Measurements from ENCODE around the gene PPP1R9B.
A peak's percentile ranks its signal among the peaks of the same experiment; 100 is the strongest.

The PPP1R9B gene

DNA sequence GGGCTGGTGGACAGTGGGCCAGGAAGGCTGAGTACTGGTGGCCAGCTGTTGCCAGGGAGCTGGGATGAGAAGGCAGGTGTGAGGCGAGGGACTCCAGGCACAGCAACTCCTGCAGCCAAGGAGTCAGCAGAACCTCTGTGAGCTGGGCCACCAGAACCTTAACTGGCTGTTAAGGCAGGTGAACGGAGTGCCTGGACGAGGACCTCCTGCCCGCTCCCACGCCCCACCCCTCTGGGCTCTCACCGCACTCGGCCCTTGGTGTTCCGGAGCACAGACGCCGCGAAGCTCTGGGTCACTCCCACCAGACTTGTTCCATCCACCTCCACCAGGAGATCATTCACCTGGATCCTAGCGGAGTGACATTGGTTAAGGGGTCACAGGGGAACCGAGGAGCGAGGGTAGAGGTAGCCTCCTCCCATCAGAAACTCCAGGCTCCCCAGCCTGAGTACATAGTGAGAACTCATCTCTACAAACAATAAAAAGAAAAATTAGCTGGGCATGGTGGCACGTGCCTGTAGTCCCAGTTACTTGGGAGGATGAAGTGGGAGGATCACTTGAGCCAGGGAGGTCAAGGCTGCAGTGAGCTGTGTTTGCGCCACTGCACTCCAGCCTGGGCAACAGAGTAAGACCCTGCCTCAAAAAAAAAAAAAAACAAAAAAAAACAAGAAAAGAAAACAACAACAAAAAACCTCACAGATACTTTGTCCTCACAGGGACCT, 9.3 kb downstream of the PPP1R9B start:
- no peak for DNase-seq (ENCODE audit: low read depth)

DNA sequence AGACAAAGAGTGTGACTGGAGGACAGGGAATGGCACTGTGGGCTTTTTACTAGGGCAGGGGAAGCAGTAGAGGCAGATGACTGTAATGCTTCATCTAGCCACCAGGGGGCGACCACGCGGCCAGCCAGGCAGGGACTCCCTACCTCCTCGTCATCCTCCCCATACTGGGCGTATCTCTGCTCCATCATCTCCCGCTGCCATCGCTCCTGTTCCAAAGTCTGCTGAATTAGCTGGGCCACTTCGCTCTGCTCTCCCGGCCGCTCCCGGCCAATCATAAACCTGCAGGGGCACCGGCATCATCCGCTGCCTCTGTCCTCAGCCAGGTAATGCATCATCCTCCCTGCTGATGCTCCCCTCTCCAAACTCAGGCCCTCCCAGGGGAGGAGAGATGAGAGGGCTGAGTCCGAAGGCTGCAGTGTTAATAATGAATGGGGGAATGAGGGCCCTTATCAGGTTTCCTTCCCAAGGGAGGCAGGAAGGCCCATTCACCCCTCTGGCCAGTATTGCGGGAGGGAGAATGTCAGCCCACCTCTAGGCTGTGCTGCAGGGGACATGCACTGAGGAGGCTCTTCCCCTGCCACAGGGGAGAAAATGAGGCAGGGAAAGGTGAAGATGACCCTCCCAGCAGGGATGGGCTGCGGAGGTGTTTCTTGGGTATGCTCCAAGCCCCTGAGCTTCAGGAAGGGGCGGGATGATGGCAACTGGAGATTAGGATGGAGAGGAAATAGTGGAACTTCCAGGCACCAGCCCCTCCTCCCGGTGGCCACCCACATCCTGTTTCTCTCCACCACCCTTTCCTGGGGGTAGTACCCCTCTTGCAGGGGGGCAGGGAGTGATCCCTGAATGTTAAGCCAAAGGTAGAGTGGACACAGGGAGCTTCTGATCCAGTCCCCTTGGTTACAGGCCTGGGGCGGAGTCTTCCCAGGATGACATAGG, 10.3 kb downstream of the PPP1R9B start:
- DNase-seq (ENCODE audit: low read depth), result peak; percentile 50

DNA sequence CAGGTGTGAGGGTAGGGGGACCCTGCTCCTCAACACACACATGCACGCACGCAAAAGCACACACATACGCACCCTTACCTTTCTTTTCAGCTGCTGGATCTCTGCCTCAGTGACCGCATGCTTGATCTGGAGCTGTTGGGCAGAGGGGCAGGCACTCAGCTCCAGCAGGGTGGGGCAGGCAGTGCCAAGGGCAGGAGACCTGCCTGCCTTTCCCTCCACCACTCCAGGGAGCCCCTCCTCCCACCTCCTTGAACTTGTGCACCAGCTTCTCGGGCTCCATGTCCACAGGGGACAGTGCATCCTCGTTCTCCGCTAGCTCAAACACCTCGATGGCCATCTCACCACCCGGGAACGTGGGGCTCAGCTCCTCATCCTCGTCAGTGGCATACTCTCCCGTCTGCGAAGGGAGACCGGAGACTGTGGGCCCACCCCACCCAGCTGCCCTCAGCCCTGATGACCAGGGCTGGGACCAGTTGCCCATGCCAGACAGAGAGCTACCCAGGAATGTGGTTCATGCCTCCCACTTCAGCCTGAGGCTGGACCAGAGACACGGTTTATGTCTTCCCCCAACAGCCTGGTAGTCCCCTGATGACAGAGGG, 11.2 kb downstream of the PPP1R9B start:
- DNase-seq (ENCODE audit: low read depth), result no peak

DNA sequence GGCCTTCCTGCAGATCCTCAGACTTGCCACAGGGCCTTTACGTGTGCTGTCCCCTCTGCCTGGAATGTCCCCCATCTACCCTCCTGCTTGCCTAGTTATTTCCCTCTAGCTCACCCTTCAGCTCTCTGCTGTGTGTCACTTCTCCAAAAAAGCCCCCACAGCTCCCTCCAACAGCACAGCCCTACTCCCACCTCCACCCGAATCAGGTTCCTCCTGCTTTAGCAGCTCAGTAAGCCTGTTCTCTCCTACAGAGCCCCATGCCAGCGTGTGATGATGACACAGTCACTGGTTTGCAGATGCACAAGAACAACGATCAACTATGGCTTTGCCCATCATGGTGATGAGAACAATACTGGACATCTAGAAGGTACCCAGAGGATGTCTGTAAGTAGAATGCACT, 13.4 kb downstream of the PPP1R9B start:
- DNase-seq (ENCODE audit: low read depth), result no peak

DNA sequence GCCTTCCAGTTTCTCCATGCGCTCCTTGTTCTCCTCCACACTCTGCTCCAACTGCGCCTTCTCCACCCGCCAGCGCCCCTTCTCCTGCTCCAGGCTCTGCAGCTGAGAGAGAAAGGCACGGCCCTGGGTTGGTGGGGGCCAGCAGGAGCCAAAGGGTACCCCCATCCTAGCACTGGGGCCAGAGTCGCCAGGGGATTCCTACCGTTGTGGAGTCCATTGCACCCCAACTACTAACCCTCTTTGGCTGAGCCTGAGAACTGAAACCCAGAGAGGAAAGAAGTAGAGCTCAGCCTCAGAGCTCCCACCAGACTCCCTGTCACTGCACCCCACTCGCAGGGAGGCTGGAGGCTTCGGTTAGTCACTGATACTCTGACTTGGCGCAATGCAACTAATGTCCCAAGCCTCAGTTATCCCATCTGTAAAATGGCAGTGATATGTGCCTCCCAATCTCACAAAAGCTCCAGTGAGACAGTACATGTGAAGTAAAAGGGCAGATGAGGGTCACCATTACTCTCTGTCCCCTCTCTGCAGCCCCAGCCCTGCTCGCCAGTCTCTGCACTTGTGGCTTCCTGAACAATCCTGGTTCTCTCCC, 14.3 kb downstream of the PPP1R9B start:
- no peak for DNase-seq (ENCODE audit: low read depth)

DNA sequence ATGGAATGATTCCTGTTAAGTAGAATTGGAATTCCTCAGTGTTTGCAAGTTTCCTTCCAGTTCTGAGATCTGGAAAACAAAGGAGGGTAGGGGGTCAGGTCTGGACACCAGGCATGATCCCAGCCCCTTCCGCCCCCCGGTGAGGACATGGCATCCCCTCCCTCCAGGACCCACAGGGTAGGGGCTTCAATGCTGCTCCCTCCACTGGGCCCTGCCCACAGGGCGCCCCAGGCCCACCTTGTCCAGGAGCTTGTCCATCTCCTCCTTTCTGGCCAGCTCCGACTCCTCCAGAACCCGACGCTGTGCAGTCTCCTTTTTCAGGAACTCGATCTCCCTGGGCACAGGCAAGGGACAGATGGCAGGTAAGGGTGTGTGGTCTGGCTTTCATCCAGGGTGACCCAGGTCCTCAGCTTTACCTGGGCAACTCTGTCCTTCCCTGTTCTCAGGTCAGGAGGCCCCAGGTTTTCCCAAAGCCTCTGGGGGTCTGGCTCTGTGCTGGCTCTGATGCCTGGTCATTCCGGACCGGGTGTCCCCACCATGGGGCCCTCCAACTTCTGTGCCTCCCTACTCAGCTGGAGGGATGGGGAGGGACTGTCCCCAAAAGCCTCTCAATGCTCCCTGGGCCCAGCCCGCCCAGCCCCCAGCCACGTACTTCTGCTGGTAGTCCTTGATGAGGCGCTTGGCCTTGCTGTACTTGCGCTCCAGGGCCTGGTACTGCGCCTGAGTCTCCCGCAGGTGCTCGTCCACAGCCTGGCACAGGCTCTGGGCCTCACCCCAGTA, 15.0 kb downstream of the PPP1R9B start:
- no peak for DNase-seq (ENCODE audit: low read depth)

DNA sequence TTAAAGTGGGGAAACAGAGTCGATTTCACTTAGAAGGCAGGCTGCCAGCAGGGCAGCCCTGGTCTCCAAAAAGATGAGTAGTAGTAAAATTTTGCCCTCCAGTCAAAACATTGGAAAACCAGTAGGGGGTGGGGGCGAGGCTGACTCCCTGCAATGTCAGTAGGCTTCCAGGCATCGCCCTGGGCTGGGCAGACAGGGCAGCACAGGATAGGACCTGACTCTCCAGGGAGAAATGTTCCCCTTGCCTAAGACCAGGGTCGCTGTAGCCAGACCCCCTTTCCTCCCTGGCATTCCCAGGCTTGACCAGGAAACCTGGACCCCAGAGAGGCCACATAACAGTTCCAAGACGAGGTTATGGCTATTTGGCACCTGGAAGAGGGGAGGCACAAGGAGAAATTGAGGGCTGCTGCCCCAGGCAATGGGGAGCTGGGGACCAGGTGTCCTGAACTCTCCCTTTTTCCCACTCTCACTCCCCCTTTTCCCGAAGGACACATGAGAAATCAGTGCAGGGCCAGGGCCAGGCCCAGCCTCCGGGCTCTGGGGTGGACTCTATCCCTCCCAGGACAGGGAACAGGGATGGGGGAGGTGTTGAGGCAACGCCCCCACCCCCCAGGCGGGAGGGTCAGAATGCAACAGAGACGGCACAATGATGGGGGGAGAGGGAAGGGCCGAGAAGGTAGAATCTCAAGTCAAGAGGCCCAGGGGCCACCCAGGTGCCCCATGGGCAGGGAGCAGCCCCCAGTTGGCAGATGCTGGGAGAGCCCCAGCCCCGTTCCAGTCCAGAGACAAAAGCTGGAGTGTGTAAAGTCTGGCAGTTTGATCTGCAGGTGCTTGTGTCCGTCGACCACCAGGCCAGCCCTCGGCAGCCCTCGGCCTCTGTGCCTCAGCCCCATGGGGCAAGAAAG, 16.0 kb downstream of the PPP1R9B start:
- no peak for DNase-seq (ENCODE audit: low read depth)

DNA sequence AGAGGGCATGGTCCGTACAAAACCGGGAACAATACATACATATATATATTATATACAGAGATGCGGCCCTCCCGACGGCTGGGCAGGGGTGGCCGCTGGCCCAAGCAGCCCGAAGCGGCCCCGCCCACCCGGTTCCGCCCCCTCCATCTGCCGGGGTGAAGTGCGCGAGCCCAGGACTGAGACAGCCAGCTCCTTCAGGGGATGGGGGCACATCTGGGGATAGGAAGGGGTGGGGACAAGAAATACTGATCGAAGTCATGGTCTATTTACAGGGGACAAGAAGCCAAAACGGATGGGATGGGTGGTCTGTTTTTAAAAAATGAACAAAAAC, 16.7 kb downstream of the PPP1R9B start:
- DNase-seq (ENCODE audit: low read depth), result no peak

DNA sequence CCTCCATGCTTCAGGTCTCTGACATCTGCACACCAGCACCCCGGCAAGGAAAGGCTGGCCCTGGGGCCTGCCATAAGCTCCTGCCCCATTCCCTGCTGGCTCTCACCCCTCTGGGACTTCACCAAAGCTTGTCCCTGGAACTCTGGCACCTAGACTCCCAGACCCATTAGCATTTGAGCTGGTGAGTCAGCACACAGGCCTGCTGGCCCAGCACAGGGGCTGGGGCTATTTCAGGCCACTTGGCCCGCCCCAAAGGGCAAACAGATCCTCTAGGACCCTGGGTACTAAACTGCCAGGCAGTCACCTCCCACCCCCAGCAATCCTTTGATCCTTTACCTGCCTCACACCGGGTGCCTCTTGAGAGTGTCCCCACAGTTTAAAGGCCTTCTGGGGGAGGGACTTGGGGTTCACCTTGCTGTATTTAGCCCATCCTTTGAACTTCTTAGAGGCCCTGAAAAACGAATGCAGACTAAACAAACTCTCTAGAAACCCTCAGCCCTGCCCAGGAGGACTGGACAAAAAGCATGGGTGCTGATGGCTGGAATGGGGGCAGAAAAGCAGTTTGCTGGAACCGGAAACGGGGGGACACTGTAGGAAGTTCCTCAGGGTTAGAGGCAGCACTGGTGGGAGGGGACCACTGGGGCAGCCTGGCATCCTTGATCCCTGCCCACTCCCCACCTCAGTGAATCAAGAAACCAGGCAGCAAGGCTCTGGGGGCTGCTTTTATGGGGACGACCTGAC, 17.3 kb downstream of the PPP1R9B start:
- DNase-seq (ENCODE audit: low read depth), result no peak

DNA sequence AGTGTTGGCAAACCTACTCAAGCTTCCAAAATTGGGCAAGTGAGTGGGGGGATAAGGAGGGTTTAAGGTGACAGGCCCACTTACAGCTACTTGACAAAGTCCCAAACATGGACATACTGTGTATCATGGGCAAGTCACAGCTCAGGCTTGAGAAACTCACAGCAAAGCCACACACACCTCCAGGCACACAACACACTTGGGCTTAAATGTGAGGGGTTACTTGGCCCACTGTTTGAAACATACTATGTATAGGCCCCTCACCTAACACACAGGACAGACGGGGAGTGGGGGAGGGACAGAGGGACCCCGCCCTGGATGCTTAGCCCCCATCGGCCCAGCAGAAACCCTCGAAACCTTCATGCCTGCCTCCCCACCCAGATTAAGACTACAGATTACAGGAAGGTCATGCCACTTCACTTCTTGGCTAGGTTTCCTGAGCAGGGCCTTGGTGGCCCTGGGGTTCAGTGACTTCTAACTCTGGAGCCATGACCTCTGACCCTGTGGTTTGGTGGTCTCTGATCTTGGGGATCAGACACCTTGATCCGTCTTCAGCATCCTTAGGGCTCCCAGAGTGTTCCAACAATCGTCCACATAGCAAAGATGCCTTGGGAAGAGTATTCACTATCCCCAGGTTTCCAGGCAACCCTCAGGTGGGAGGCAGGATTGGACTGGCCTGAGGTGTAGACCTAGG, 18.2 kb downstream of the PPP1R9B start:
- no peak for DNase-seq (ENCODE audit: low read depth)

DNA sequence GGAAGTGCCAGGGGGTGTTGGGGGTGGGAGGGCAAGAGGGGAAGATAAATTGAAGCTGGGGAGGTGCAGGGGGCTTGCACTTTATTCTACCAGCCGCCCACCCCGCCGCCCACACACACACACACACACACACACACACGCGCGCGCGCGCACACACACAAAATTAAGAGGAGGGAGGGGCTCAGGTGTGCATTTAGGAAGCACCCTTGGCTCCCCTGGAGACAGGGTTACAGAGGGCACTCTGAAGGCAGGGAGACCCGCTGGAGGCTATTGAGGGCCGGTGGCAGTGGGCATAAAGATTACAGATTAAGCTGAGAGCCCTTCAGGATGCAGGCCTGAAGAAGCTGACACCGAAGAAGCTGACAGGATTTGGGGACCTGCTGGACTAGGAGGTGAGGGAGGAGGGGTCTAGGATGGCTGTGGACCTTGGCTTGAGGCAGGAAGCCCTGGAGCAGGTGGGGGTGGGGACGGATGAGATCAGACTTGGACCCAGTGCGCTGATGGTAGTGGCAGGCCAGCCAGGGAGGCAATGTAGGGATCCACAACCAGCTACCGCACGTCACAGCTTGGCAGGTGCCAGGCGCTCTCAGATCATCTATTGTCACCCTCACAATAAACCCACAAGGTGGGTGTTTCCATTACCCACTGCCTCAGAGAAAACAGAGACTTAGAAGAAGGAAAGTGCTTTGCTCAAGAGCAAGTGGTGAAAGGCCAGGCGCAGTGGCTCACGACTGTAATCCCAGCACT, 19.7 kb downstream of the PPP1R9B start:
- no peak for DNase-seq (ENCODE audit: low read depth)

DNA sequence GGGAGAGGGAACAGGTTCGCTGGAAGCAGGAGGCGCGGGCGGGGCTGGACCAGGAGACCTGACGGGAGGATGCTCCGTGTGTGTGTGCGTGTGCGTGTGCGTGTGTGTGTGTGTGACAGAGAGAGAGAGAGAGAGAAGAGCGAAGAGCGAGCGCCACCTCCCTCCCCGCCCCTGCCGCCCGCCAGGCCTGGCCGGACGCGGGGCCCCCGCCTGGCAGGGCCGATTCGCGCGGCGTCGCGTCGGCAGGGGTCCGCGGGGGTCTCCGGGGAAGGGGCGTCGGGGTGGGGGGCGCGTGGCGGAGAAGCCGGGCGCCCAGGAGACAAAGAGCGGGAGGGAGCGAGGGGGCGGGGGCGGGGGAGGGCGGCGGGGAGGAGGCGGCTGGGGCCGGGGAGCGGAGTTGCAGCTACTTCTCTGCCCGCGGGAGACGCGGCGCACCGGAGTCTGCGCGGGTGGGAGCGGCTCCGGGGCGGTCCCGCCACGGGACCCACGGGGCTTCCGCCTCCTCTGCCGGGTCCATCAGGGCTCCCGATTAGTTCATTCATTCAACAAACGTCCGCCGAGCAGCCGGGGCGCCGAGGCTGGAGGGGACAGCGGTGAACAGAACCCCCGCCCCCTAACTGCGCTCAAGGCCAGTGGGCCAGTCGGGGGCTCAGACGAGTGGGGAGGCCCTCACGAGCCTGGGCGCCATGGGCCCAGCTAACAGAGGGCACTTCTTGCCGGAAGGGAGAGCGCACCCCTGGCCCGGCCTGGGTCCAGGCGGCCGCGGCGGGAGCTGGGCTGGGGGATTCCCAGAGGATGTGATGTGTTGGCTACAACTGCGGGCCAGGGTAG, 20.5 kb downstream of the PPP1R9B start, which contains the start of gene SAMD14:
SAMD14 (minus strand) TSS at position 433 of the 831 bp plus-strand sequence. CDS start 5,201 bp downstream, outside the sequence.
- DNase-seq (ENCODE audit: low read depth), result no peak

DNA sequence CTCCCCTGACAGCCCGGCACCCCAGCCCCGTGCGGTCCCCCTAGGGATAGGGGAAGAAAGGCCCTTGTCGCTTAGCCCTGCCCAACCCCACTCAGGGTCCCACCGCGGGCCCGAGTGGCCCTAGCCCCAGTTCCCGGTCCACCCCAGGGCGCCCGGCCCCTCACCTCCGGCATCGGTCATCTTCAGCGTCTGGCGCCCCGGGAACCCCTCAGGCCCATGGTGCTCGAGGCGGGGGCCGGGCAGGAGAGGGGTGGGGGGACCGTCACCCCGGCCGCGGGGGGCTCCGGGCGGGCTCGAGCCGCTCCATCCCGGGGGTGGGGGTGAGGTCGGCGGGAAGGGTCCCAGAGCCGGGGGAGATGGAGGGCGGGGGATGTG, 21.1 kb downstream of the PPP1R9B start:
- DNase-seq (ENCODE audit: low read depth), result no peak

DNA sequence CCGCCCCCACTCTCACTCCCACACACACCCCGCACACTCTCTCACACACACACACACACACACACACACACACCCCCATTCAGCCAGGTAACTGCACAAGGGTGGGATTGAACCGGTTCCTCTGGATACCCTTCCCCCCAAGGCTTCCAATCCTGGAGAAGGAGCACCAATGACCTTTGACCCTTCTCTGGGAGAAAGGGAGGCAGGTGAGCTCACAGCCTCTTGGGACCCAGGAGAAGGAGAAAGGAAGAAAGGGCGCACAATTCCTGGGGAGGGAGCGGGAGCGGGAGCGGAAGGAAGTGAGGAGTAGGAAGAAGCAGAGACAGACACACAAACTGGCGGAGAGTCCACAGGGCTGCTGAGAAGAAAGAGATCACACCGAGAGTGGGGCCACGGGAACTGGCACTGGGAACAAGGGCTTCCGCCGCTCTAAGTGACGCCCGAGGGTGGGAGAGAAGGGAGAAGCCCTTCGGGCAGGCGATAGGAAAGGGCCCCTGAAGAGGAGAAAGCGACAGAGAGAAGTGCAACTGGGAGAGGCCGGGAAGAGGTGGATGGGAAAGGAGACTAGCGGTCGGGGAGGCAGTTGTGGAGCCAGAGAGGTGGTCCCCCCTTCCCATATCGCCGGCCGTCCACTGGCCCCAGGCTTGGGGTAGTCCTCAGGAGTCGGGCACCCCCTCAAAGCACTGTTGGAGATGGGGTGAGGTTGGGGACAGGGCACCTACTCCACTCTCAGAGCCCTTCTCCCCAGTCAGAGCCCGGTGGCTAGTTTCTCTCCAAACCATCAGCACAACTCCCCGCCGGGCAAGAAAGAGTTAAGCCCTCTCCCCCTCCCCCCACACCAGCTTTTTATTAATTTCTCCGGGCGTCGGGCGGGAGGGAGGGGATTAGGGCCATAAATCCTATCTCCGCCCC, 21.8 kb downstream of the PPP1R9B start:
- DNase-seq (ENCODE audit: low read depth), result no peak

DNA sequence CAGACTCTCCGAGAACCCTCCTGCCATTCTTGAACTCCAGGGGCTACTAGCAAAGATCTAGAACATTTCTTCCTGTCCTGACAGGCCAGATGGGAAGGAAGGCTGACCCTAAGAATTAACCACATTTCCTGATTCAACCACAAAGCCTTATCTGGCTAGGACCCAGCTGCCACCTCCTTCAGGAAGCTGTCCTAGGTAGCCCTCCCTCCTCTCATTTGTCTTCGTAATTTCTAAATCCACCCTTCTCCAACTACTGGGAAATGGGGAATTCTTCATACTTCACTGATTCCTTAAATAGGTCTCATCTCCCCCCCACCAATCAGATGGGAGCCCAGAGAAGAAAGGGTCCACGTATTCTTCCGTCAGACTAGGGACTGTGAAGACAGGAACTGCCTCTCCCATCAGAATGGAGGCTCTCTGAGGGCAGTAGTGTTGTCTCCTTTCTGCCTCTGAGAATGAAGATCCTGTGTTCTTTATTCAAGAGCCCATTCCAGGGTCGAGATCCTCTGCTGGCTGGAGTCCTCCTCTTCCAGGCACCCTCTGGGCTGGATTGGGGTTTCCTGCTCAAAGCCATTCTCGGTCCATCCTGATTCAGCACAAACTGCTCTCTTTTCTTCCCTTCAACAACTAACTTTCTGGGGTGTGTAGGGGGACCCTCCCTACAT, 22.6 kb downstream of the PPP1R9B start:
- DNase-seq (ENCODE audit: low read depth), result no peak

DNA sequence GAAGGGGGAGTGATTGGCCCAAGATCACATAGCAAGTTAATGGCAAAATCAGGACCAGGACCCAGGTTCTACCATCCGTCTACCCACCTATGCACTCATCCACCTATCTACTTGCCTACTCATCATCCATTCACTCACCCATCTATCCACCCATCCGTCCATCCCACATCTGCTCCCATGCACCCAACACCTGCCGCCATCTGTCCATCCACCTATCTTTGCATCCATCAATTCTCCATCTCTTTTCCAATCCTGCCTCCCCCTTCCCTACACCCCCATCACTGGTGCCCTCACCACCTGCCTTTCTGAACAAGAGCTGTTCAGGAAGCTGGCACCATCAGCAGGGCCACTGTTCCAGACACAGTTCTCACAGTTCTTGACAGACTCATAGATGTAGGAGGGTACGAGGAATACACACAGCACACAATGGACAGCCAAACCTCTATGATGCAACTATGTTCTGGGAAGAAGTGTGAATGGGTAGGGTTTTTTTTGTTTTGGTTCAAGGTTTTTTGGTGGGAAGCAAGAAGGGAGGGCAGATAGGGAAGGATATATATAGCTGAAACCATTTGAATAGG, 25.0 kb downstream of the PPP1R9B start:
- DNase-seq (ENCODE audit: low read depth), result no peak

All from stromal cell of bone marrow (primary cell).